HL-60/S4 (cell line): Measurements from ENCODE around the gene PIK3R3.
"Not testable (repeated sequence)": the region's sequence is repeated elsewhere in the genome, so short reads cannot be mapped to it uniquely, and the experiment has no call there.

ENCODE experiments used
- in situ Hi-C: fragments of 300-500 bp; cut with MboI; formaldehyde crosslinking; loops from 2 replicates; pipeline ENCODE4 v1.14.3; 2022; ENCODE audit warnings: low sequenced_read_pairs

PIK3R3 gene

GRCh38 chr1:46070164-46070814 lies 62.1 kb downstream of the PIK3R3 start:
- in situ Hi-C loops, result no loop called here

- in situ Hi-C loops, result no loop called here
Measured at GRCh38 chr1:46068525-46068924, 63.9 kb downstream of the PIK3R3 start.

GRCh38 chr1:46067652-46068051 lies 64.8 kb downstream of the PIK3R3 start:
- in situ Hi-C loops, result no loop called here

- in situ Hi-C loops, result no loop called here
Measured at GRCh38 chr1:46065405-46065804, 67.0 kb downstream of the PIK3R3 start.

- in situ Hi-C loops, result no loop called here
Measured at GRCh38 chr1:46064708-46065107, 67.7 kb downstream of the PIK3R3 start.

- in situ Hi-C loops, result no loop called here
Measured at GRCh38 chr1:46062651-46063319, 69.6 kb downstream of the PIK3R3 start.

- in situ Hi-C loops, result no loop called here
Measured at GRCh38 chr1:46061146-46061545, 71.3 kb downstream of the PIK3R3 start.

GRCh38 chr1:46058936-46059335 lies 73.5 kb downstream of the PIK3R3 start:
- in situ Hi-C loops, result no loop called here

GRCh38 chr1:46057781-46058180 lies 74.6 kb downstream of the PIK3R3 start:
- in situ Hi-C loops, result no loop called here

GRCh38 chr1:46057215-46057614 lies 75.2 kb downstream of the PIK3R3 start:
- in situ Hi-C loops, result not testable (repeated sequence)

GRCh38 chr1:46056325-46056724 lies 76.1 kb downstream of the PIK3R3 start:
- in situ Hi-C loops, result no loop called here

GRCh38 chr1:46053734-46054133 lies 78.7 kb downstream of the PIK3R3 start:
- in situ Hi-C loops, result no loop called here

GRCh38 chr1:46044116-46044515 lies 88.3 kb downstream of the PIK3R3 start:
- in situ Hi-C loops, result no loop called here

GRCh38 chr1:46043458-46044017 lies 88.9 kb downstream of the PIK3R3 start:
- in situ Hi-C loops, result no loop called here

GRCh38 chr1:46041974-46042373 lies 90.5 kb downstream of the PIK3R3 start:
- in situ Hi-C loops, result no loop called here

- in situ Hi-C loops, result no loop called here
Measured at GRCh38 chr1:46041551-46041950, 90.9 kb downstream of the PIK3R3 start.

- in situ Hi-C loops, result loop anchor here (5.0 kb wide), 1 partner anchor 138 kb away; the partner anchor contains the start of genes P3R3URF and TSPAN1
Measured at GRCh38 chr1:46039571-46040052, 92.8 kb downstream of the PIK3R3 start.

GRCh38 chr1:46036894-46037839 lies 95.3 kb downstream of the PIK3R3 start:
- in situ Hi-C loops, result loop anchor here (5.0 kb wide), 1 partner anchor 140 kb away; the partner anchor contains the start of genes P3R3URF and TSPAN1

- in situ Hi-C loops, result loop anchor here (5.0 kb wide), 1 partner anchor 142 kb away; the partner anchor contains the start of genes P3R3URF and TSPAN1
Measured at GRCh38 chr1:46034601-46035516, 97.6 kb downstream of the PIK3R3 start.
